ENCODE results near the gene PTPN4.

PTPN4 gene

GRCh38 chr2:119827866-119828507 lies 68.3 kb downstream of the PTPN4 start:
- TF ChIP-seq CTCF (IDR thresholded peaks at IDR 0.05; ENCODE audit: control insufficient read depth, extremely low read depth, insufficient read depth): no peak
- DNase-seq (ENCODE audit: low read depth): no peak
- H3K4me3 ChIP-seq (ENCODE audit: low read depth, low read length): no peak overlapping the region

DNA sequence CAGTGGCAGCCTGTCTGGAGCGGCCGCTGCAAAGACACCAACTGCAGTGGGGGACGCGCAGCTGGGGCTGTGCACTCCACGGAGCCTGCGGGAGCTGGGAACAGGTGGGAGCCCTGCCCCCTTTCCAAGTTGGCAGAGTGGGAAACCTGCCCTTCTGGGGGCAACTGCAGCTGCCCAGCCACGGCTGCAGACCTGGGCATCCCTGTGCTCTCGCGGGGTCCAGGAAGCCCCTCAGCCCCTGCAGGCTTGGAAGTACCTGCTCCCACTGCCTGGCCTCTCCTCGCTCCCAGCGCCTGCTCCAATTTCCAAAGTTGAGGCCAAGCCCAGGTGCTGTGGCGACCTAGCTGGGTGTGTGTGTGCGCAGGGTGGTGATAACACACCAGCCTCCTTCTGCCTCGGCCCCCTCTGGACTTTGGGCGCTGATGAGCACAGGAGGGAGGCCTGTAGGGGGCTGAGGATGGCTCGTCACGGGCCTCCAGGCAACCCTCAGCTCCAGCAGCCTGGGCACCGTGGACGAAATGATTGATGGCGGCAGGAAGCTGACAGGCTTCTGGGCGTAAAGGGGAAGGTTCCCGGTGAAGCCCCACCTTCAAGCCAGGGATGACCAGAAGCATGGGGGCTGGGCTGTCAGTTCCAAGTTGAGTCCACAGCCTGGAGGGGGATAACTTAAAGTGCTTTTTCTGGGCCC lies 76.9 kb downstream of the PTPN4 start:
- H3K4me3 ChIP-seq (ENCODE audit: low read depth, low read length): no peak overlapping the region
- no peak for DNase-seq (ENCODE audit: low read depth)
- no peak for TF ChIP-seq CTCF (IDR thresholded peaks at IDR 0.05; ENCODE audit: control insufficient read depth, extremely low read depth, insufficient read depth)

DNA sequence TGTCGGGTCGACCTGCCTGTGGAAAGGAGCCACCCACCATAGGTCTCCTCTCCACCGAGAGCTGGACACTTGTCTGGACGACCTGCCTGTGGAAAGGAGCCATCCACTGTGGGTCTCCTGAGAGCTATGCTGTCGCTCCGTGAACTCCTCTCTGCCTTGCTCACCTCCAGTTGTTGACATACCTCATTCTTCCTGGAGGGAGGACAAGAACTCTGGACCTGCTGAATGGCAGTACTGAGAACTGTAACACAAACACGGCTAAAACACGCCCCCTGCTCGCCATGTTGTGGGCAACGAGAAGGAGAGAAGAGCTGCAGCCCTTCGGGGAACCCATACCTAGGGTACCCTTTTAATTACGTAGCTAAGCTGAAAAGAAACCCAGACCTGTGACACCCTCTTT lies 77.6 kb downstream of the PTPN4 start:
- no peak for TF ChIP-seq CTCF (IDR thresholded peaks at IDR 0.05; ENCODE audit: control insufficient read depth, extremely low read depth, insufficient read depth)
- H3K4me3 ChIP-seq (ENCODE audit: low read depth, low read length): no peak overlapping the region

DNA sequence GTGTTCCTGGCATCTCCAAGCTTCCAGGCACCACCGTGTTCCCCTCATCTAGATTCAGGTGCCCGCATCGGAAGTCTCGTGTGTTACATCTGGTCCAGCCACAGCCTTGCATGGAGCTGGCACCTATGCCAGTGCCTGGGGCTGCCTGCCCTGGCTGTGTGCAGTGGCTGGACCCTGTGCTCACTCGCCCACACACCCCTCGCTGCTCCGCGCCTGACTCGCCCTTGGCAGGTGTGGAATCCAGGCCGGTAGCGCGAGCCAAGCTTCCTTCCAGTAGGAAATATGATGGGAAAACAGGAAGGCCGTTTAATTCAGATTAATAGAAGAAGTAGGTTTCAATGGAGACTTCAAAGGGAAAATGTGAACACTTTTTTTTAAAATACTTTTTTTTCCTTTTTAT lies 78.0 kb downstream of the PTPN4 start:
- no peak for DNase-seq (ENCODE audit: low read depth)
- TF ChIP-seq CTCF (IDR thresholded peaks at IDR 0.05; ENCODE audit: control insufficient read depth, extremely low read depth, insufficient read depth): no peak
- no peak overlapping the region for H3K4me3 ChIP-seq (ENCODE audit: low read depth, low read length)

More for the DNA sequence above, 77.6 kb downstream of the PTPN4 start:
- DNase-seq (ENCODE audit: low read depth): no peak

GRCh38 chr2:119838179-119838578 lies 78.5 kb downstream of the PTPN4 start:
- DNase-seq (ENCODE audit: low read depth): no peak
- no peak overlapping the region for H3K4me3 ChIP-seq (ENCODE audit: low read depth, low read length)

DNA sequence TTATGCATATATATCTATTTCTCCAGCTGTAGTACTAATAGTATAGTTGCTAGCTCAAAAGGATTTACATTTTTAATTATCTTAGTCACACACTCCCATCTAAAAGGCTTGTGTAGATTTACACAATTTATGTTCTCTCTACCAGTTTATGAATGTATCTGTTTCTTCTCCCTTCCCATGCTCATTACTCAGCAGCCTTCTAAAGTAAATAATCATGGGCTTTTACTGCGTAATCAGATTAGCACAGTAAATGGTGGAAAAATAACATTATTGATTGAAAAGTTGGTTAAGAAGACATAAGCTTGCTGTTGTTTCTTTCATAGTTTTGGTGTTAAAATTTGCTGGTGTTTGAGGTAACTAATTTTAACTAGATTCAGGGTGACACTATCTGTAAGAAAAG lies 81.8 kb downstream of the PTPN4 start:
- DNase-seq (ENCODE audit: low read depth): no peak
- H3K4me3 ChIP-seq (ENCODE audit: low read depth, low read length): no peak overlapping the region
- no peak for TF ChIP-seq CTCF (IDR thresholded peaks at IDR 0.05; ENCODE audit: control insufficient read depth, extremely low read depth, insufficient read depth)

More at GRCh38 chr2:119838179-119838578, 78.5 kb downstream of the PTPN4 start:
- TF ChIP-seq CTCF (IDR thresholded peaks at IDR 0.05; ENCODE audit: control insufficient read depth, extremely low read depth, insufficient read depth): 0 out of 2 replicates have a peak, but pooled peaks have one; percentile 2

Data from LNCaP clone FGC (cell line).